Measurements from ENCODE around the gene AFAP1. TPM values are rescaled to one million over a fixed set of nuclear protein-coding genes. Genes with fewer than 3 reads are reported as not detected.

AFAP1 gene
- total RNA-seq, 2 experiments from 2014 or later: not detected

GRCh38 chr4:7793186-7793585 lies 146.5 kb downstream of the AFAP1 start:
- Histone ChIP-seq H3K9me2 (ENCODE audit: insufficient read depth, low read length) (no peaks in the 10 kb centered on the region), H3K4me3 (ENCODE audit: low read depth, low read length, poor library complexity, severe bottlenecking) (no peak overlapping the region), H3K36me3 (ENCODE audit: insufficient read depth, low read length) (no peaks in the 10 kb centered on the region), H2AFZ (ENCODE audit: low read length) (no peak overlapping the region), H3K79me2 (ENCODE audit: insufficient read depth, low read depth, low read length) (no peaks in the 10 kb centered on the region), H3K4me2 (ENCODE audit: low read length) (no peak overlapping the region), H3K4me1 (ENCODE audit: insufficient read depth, low read length, poor library complexity, severe bottlenecking) (peaks cover 11% of the 10 kb centered on the region), H4K20me1 (ENCODE audit: insufficient read depth, low read length) (no peaks in the 10 kb centered on the region), H3K9me3 (ENCODE audit: low read length) (no peaks in the 10 kb centered on the region), H3K27ac (ENCODE audit: low read depth, low read length, poor library complexity, severe bottlenecking) (no peak overlapping the region)
- TF ChIP-seq EZH2phosphoT487 (IDR thresholded peaks at IDR 0.05; ENCODE audit: borderline replicate concordance, low read depth, low read length): no peak
- intact Hi-C loops (cut with micrococcal nuclease; ENCODE audit: unreplicated experiment): no loop called here
- DNase-seq (ENCODE audit: low spot score): no peak
- ChIA-PET POLR2A (no interaction called here), CTCF (ENCODE audit: unreplicated experiment) (no interaction called here)
- BruUV-seq (replicated peaks): no TSS peak

DNA sequence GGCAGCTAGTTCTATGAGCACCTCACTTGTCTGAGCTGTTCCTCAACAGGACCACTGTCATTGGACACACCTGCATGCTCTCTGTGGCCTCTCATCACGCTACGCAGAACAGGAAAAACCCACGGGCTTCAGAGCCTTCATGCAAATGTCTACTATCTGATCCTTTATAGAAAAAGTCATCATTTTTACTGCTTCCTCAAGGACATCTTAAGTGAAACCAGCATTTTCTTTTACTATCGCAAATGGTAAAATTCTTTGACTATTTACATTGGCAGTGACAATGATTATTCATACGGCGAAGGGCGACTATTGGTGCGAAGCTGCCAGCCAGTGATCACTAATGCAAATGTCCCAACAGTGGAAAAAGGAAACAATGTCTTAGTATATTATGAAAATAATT lies 147.0 kb downstream of the AFAP1 start:
- ChIA-PET POLR2A (no interaction called here), CTCF (ENCODE audit: unreplicated experiment) (no interaction called here)
- BruUV-seq (replicated peaks): no TSS peak
- no peaks in the 10 kb centered on the region for H3K79me2 ChIP-seq (ENCODE audit: insufficient read depth, low read depth, low read length)
- DNase-seq (ENCODE audit: low spot score): peak; percentile 24
- no peaks in the 10 kb centered on the region for H3K9me2 ChIP-seq (ENCODE audit: insufficient read depth, low read length)
- intact Hi-C loops (cut with micrococcal nuclease; ENCODE audit: unreplicated experiment): no loop called here
- peak overlapping the region; percentile 11; the same call in 1 of the 2 replicates for H3K4me2 ChIP-seq (ENCODE audit: low read length)
- no peak overlapping the region for H2AFZ ChIP-seq (ENCODE audit: low read length)
- H3K27ac ChIP-seq (ENCODE audit: low read depth, low read length, poor library complexity, severe bottlenecking): no peak overlapping the region
- peaks cover 11% of the 10 kb centered on the region for H3K4me1 ChIP-seq (ENCODE audit: insufficient read depth, low read length, poor library complexity, severe bottlenecking)
- no peaks in the 10 kb centered on the region for H3K9me3 ChIP-seq (ENCODE audit: low read length)
- H4K20me1 ChIP-seq (ENCODE audit: insufficient read depth, low read length): no peaks in the 10 kb centered on the region
- H3K36me3 ChIP-seq (ENCODE audit: insufficient read depth, low read length): no peaks in the 10 kb centered on the region
- no peak for TF ChIP-seq EZH2phosphoT487 (IDR thresholded peaks at IDR 0.05; ENCODE audit: borderline replicate concordance, low read depth, low read length)
- TF ChIP-seq, protein P1, sequence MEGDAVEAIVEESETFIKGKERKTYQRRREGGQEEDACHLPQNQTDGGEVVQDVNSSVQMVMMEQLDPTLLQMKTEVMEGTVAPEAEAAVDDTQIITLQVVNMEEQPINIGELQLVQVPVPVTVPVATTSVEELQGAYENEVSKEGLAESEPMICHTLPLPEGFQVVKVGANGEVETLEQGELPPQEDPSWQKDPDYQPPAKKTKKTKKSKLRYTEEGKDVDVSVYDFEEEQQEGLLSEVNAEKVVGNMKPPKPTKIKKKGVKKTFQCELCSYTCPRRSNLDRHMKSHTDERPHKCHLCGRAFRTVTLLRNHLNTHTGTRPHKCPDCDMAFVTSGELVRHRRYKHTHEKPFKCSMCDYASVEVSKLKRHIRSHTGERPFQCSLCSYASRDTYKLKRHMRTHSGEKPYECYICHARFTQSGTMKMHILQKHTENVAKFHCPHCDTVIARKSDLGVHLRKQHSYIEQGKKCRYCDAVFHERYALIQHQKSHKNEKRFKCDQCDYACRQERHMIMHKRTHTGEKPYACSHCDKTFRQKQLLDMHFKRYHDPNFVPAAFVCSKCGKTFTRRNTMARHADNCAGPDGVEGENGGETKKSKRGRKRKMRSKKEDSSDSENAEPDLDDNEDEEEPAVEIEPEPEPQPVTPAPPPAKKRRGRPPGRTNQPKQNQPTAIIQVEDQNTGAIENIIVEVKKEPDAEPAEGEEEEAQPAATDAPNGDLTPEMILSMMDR (conservative IDR thresholded peaks at IDR 0.05; ENCODE audit: low read length): no peak
- H3K4me3 ChIP-seq (ENCODE audit: low read depth, low read length, poor library complexity, severe bottlenecking): no peak overlapping the region

DNA sequence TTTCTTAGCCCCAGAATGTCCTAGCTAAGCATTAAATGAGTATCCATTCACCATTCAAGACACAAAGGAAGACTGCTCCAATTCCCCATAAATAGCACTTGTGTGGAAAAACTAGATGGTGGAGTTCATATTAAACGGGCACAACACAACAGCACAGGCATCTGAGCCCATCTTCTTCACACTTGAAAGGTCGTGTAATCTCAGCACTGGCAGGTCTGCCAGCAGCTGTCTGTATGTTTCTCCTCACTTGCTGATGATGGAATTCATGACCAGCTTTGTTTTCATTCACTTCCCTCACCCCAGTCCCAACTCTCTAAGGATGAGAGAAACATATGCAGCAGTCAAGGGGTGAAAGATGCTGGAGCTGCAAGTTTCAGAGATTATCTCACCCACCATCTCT lies 148.7 kb downstream of the AFAP1 start:
- H3K27ac ChIP-seq (ENCODE audit: low read depth, low read length, poor library complexity, severe bottlenecking): no peak overlapping the region
- H4K20me1 ChIP-seq (ENCODE audit: insufficient read depth, low read length): no peaks in the 10 kb centered on the region
- H3K36me3 ChIP-seq (ENCODE audit: insufficient read depth, low read length): no peaks in the 10 kb centered on the region
- H3K4me3 ChIP-seq (ENCODE audit: low read depth, low read length, poor library complexity, severe bottlenecking): no peak overlapping the region
- no peak overlapping the region for H2AFZ ChIP-seq (ENCODE audit: low read length)
- no peaks in the 10 kb centered on the region for H3K79me2 ChIP-seq (ENCODE audit: insufficient read depth, low read depth, low read length)
- ChIA-PET CTCF (ENCODE audit: unreplicated experiment) (no interaction called here), POLR2A (no interaction called here)
- no TSS peak for BruUV-seq (replicated peaks)
- H3K4me1 ChIP-seq (ENCODE audit: insufficient read depth, low read length, poor library complexity, severe bottlenecking): peaks cover 11% of the 10 kb centered on the region
- H3K9me3 ChIP-seq (ENCODE audit: low read length): no peaks in the 10 kb centered on the region
- H3K4me2 ChIP-seq (ENCODE audit: low read length): no peak overlapping the region
- no peak for TF ChIP-seq EZH2phosphoT487 (IDR thresholded peaks at IDR 0.05; ENCODE audit: borderline replicate concordance, low read depth, low read length)
- TF ChIP-seq, protein P1 (conservative IDR thresholded peaks at IDR 0.05; ENCODE audit: low read length): no peak
- no peaks in the 10 kb centered on the region for H3K9me2 ChIP-seq (ENCODE audit: insufficient read depth, low read length)
- intact Hi-C loops (cut with micrococcal nuclease; ENCODE audit: unreplicated experiment): no loop called here
- DNase-seq (ENCODE audit: low spot score): no peak
